NAMALWA (cell line): ENCODE measurements around the gene CUBN.
"Not testable (repeated sequence)": the region's sequence is repeated elsewhere in the genome, so short reads cannot be mapped to it uniquely, and the experiment has no call there.

Experiments
- DNase-seq: peaks from one replicate; pipeline ENCODE4 v3.0.0-alpha.2; 2015; ENCODE audit warnings: low spot score

Gene CUBN

DNA sequence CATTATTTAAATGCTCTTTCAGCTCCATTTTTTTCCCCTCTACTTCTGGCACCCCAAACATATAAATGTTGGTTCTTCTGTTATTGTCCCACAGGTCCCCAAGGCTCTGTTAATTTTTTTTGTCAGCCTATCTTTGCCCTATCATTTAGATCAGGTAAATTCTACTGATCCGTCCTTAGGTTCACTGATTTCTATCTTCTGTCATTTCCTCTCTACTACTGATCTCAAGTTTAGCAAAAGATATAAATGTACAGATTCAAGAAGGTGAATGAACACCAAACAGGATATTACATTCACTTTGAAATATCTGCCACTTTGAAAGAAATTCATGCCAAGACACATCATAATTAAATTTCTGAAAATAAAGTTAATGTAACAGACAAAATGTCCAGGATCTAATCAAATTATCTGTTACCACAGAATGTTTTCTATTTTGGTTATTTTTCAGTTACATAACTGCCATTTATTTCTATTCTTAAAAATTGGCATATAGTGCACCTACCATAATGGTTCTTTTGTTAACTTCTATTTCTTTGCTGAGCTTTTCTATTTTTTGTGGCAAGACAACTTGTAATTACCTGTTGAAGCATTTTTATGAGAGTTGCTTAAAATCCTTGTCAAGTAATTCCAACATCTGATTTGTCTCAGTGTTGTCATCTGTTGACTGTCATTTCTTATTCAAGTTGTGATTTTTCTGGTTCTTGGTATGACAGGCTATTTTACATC, 12.1 kb upstream of the CUBN start:
- no peak for DNase-seq

DNA sequence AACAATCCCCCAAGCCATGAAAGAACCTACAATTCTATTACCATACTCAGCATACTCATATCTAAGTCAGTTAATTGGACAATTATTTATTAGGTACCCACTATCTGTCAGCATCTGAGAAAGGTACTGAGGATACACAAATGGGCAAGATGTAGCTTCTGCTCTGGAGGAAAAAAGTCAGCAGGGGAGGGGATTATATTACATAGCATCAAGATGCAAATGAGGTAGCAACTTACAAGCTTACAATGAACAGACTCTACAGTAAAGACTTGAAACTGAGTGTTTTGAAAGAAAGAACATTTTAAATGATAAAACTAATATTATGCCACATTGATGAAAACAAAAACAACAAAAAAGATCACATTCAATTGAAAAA, 10.8 kb upstream of the CUBN start:
- DNase-seq, result no peak

DNA sequence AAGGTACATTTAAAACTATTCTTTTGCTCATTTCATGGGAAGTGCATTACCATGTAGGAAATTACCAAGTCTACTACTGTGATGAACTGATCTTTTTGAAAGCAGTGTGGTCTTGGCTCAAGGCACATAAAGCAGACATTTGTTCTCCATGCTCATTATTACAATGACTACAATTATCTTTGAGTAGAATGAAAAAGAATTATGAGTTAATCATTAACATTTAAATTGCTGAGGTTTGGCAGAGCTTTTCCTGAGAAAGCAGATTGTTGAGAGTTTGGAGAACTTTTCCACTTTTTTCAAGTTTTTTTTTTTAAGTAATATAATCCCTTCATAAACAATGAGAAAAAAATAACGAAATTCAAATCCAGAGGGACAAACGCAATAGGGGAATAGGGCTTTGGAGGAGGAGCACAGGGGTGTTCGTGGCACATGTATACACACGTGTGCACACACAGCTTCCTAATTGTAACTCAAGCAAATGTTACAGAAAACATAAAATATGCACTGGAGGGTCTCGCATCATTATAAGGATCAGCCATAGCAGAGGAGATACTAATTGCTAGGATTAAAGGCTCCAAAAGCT, 8.9 kb upstream of the CUBN start:
- DNase-seq, result no peak

DNA sequence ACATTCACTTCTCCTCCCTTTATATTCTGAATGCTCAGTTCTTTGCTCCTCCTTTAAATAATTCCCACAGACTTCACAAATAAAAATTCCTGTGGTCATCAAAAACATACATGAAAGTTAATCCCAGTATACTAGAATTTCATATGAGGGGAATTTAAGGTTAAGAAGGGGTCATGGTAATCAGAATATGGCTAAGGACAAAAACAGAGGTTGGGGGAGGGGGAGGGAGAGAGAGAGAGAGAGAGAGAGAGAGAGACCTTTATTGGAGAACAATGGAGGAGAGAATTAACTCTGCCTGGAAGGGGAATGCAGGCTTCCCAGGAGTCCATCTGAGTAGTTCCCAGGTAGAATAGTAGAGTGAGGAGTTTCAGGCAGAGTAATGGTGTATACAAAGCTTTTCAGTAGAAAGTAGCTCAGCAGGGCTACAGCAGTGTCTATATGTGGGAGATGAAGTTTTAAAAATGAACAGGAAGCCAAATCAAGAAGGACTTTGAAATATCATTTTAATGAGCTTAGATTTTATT, 5.2 kb upstream of the CUBN start:
- no peak for DNase-seq

DNA sequence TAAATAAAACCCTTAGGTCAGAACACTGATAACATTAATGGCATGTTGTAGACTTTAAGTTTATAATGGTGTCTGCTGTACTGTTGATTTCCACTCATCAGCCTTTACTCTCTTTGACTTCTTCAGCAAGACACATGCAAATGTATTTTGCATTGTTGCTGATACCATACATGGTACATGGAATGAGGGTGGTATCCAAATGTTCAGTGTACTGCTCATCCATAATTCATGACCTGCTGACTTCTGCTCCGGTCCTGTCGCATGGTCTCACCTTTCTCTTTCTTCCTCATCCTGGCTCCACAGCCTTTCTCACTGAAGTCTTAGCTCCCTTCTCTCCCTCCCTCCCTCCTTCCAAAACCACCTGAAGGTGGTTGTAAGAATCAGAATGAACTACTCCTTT, 4.7 kb upstream of the CUBN start:
- DNase-seq, result no peak

DNA sequence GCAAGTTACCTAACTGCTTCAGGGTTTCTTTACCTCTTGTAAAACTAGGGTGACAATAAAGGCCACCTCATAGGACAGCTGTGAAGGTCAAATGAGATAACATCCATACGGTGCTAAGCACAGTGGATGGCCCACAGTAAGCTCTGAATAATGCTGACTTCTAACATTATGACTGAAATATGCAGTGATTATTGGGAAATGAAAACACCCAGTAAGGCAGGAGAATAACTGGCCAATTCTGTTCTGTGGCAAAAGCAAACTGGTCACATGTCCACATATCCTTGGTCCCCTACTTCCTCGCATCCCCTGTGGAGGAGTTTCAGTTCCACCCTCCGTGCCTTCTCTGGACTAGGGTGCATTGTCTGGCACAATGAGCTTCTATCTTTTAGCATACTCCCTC, 1.4 kb downstream of the CUBN start:
- DNase-seq, result no peak

DNA sequence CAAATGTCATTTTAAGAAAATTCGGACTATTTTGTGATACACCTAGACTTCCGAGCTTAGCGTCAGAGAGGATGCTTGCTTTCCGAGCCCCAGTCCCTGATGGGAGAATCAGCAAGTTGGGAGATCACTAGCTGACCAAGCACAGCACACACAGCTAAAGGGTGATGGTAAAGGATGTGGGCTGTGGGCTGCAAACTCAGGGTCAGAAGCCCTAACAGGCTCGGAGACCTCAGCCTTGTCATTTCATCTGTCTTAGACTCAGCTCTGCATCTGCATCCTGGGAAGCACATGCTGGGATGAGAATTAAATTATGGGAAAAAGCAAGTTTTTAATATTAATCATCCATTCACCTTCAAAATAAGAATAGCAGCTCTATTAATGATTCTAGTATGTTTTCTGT, 3.3 kb downstream of the CUBN start:
- no peak for DNase-seq

DNA sequence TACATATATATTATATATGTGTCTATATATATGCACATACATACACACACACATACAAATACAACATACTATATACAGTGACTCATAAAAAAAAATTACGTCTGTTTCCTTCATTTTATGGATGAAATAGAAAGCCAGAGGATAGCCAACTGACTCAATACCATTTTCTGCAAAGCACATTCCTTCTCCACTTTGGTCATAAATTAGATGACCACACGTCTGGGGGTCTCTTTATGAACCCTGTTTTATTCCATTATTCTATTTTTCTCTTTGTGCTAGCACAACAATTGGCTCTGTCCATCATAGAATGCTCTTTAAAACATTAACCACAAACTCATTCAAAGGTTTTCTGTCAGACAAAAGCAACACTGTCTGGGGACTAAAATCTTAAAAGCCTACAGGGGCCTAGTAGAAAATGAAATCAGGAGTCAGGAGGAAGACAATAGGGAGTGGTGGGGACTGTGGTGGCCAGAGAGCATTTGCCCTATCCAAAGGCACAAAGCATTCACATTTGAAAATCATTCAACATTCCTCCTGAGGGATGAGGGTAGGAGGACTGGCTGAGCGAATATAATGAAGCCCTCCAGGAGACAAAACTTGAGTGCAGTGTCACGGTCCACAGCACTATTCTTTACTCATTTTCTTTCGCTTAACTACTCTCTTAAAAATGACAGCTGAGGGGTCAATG, 4.3 kb downstream of the CUBN start:
- DNase-seq, result no peak

DNA sequence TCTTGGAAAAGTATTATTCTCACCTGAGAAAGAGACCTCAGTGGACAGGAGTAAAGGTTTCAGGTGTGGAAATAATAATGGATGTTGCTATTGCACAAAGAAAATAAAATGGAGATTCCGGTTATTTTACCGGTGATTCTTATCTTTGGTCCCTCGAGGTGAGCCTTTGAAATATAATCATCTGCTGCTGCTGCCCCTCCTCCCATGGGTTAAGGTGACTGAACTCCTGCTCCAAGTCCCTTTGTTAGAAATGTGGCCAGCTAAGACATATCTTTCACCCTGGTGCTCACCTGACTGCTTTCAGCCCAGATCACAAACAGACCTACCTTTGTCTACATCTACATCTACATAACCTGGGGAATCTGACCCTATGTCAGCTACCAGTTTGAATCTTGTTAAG, 5.7 kb downstream of the CUBN start:
- DNase-seq, result no peak

DNA sequence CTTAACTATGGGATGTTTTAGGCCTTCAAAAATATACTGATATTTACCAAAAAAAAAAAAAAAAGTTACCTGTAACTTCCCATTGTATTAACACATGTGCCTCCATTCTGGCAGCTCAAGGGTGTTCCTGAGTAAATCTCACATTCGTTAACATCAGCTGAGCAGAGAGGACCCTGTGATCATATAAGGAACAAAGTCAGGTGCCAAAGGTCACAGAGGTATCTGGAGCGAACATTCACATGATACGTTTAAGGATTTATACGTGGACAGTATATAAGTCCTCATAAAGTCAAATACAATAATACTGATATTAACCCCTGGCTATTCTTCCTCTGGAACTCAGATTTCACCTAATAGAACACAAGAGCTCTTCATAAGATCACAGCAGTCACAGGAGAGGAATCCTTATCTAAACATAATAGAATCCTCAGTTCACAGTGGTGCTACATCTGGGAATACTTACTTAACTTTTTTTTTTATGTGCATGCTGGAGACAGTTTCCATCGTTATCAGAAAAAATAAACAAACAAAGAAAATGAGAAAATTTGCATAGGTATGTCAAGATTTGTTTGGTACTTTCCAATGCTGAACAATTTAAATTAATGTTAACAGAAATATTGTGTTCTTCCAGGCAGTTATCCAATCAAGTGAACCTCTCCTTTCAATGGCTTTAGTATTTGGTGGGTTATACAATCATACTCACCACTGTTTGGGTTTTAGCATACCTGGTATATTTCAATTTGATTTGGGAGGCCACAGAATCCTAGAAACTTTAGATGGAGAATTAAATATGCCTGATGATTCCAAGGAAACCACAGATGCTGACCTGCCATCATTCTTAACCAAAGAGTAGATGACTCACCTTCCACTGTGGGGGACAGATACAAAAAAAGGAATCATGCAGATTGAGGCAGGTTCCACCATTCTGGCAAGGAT, 6.6 kb downstream of the CUBN start:
- no peak for DNase-seq

DNA sequence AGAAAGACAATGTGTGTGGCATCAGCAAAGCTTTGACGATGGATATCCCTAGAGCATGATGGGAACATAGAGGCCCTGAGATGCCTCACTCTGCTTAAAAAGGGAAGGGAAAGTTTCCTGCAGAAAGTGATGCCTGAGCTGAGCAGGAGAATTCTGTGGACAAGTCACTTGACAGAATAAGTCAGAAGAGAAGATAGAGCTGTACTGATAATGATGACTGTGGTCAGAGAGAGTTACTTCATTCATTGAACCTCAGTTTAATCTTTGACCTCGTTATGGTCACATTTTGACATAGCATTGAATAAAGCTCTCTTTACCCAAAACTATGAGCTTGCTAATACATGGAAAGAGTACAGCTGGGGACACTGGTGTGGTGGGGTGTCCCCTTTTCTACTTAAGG, 7.6 kb downstream of the CUBN start:
- no peak for DNase-seq

DNA sequence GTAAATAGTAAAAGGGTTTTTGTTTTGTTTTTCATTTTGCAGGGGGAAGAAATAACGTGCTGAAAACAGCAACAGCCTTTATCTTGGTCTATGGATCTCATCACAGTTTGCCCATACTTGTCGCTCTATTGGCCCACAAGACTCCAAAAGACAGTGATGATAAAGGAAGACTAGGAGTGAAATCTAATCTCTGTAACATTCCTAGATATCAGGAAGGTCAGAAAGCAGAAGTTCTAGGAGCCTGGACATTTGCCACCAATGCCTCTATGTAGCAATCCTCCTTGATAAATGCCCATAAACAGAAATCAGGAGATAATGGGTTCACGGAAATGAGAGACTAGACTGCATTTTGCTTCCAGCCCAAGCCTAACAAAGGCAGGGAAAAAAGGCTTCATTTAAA, 8.9 kb downstream of the CUBN start:
- DNase-seq, result no peak

DNA sequence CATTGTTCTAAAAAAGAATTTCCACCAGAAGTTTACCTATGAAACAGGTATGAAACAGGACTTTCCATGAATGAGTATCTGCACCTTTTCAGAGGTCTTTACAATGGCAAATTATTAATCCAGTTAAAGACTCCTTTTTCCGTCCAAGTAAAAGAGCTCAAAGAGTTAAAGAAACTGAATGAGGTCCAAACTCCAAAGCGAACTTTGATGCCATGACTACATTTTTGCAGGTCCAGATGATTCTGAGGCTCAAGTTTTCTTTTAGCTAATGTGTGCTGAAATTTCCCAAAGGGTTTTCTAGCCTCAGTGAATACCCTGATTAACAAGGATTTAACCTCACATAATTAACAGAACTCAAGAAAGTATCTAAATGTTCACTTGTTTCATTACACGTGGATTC, 9.8 kb downstream of the CUBN start:
- no peak for DNase-seq

DNA sequence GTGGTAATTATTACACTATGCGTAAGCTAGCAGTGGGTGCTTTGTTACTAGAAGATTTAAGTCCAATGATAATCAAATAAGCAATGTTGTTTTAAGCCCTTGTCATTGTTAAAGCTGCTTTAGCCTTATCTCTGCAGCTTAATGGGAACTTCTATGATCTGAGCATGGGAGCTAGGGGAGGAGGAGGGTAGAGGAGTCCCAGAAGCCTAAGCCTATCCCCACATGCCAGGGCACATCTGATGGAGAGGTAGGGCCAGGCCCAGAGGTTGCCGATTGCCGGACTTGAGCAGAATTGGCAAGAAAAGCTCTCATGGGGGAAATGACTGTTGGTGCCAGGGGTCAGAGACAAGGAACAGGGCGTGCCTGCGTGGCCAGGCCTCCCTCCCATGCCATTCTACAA, 13.4 kb downstream of the CUBN start:
- no peak for DNase-seq

DNA sequence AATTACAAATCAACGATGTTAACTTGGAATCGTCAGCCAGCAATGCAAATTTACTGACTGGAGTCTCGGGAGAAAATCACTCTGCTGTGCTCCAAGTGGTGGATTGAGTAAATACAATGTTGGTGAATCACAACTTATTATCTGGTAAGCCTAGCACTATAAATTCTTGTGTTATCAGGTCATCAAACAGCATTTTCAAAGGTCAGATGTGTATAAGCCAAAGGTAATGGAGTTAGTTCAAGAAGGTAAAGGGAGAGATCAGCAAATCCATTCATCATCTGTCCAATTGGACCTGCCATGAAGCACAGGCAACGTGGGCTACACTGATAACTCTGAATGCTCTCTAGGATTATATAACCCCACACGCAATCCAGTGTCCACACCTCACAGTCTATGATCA, 13.9 kb downstream of the CUBN start:
- DNase-seq, result no peak

DNA sequence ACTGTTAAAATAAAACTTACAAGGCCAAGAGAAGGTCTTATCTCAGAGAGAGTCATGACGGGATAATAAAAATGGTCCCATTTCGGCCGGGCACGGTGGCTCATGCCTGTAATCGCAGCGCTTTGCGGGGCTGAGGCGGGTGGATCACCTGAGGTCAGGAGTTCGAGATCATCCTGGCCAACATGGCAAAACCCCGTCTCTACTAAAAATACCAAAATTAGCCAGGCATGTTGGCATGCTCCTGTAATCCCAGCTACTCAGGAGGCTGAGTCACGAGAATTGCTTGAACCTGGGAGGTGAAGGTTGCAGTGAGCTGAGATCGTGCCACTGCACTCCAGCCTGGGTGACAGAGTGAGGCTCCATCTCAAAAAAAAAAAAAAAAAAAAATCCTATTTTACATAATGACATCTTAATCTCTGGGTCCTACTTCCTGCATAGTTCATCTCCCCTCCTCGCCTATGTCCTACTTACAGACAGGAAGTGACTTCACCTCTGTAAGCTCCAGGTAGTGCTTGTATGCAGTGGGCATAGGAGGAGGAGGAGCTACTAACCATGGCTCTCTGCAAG, 14.7 kb downstream of the CUBN start:
- DNase-seq, result not testable (repeated sequence)

DNA sequence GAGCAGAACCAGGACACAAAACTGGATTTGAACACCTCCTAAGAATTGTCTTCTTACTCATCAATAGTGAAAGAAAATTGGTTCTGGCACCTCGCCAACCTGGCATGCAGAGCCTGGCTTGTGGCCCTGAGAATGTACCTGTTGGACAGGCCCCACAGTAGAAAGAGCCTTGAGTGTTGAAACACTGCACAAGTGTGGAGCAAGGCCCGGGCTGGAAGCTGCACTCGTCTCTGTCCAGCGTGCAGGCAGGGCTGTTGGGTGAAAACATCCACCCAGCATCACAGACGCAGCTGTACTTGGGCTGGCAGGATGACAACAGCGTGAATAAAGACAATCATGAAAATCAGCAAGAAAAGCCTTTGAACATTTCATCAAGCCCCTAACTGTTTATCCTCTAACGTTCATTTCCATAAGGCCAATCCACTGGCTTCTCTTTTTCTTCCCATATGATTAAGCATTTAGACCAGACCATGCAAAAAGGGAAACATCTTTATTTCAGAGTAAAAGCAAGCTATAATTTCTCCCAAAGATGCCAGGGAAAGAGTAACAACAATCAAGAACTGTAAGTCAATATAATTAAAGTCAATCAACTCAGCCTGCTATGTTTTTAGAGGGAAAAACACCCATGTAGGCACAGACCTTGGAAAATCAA, 15.6 kb downstream of the CUBN start:
- DNase-seq, result no peak

DNA sequence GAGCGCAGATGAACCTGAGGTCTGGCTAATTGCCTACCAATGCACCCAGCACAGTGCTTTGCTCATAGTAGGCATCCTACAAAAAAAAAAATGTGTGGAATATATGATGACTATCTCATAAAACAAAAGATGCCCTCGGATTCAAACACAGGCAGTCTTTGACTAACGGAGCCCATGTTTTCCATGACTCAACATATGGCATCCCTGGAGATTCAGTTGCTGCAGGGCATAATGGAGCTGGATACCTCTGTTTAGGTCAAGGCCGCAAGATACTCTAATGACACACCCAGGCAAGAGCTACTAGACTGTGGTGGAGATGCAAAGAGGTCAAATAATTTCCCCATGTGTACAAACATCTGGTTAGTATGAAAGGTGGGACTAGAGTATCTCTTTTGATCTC, 16.3 kb downstream of the CUBN start:
- DNase-seq, result no peak

DNA sequence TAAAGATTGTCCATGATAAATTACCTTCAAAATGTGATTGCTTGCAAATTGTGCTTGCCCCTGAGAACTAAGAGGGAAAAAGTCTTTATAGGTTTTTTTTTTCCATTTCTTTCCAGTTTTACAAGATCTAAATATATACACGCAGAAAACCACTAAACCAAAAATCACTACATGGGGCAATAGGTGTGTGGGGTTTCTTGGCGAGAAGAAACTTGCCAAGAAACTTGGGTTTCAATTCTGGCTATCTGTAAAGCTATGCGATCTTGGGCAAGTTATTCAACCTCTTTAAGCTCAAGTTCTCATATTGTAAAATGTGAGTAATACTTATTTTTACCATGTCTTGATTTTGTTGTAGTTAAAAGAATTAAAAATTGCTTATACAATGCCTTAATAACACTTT, 17.0 kb downstream of the CUBN start:
- DNase-seq, result no peak

DNA sequence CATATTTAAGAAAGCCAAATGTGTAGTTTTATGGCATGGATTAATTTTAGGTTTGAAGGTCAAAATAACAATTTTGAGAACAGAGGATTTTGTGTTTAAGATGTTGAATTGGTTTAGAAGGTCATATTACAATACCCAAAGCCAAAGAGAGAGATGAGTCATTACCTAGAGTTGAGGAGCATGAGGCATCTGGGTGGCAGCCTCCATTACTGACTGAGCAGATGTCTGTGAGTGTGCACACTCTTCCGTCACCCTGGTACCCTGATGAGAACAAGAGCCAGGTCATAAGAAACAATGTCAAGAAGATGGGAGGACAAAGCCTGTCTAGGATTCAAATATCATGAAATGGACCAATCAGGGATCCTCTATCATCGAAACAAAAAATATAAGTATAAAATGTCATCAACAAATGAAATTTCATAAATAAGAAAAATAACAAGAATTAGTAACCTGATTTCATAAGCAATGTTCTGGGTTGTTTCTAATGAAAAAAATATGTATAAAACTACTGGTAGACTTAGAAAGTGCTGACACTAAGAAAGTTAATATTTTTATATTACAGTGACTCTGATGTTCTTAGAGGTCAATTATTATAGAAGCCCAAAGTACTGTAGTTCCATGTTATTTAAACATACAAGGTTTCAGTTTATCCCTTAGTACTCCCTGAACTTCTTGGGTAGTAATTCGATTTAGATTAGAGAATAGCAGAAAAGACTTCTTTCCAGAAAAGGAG, 20.0 kb downstream of the CUBN start:
- no peak for DNase-seq

DNA sequence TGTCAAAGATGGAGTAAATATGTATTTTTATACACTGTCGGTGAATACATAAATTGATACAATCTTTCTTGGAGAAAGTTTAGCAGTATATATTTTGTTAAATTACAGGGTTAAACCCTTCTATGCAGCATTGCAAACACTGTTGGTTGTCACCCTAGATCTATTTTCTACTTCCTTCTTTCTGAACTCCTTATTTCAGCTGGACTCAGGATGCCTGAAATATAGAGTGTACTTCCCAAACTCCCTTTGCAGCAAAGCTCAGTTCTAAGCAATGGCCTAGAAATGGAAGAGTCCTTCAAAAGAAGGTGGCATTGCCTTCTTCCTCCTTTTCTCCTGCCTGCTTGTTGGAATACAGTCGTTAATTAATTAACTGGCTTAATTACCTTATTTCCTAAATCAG, 20.6 kb downstream of the CUBN start:
- DNase-seq, result no peak
